Daoy (cell line): ENCODE measurements around the gene FFAR4. TPM values are rescaled to one million over a fixed set of nuclear protein-coding genes. Genes with fewer than 3 reads are reported as not detected.

Source experiments
- DNase-seq: peaks from one replicate; pipeline ENCODE4 v3.0.0-alpha.2; 2015; ENCODE audit warnings: low read depth
- total RNA-seq: library from RNA; depleted of rRNA; stranded (reverse); fragments of >200 nt; shearing (Covaris generic); gene quantifications from 2 replicates; pipeline ENCODE4 v1.2.3, GENCODE V29; 2014

The FFAR4 gene
- total RNA-seq, 1 experiment from 2014 or later, result not detected

DNA sequence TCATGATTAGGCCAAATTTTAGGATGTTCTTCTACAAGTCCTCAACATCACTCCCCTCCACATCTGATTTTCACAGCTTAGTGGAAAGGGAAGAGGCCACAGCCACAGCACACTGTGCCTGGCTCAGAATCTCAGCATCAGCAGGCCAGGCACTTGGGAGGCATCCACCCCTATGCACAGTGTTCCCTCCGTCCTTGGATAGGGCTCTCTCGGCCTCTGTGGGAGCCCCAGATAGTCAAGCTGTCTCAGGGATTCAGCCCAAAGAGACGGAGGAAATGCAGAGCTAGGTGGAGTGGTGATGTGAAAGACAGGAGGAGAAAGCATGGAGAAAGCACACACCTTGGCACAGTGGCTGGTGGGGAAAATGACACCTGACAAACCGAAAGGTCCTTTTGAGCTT lies 33.3 kb downstream of the FFAR4 start:
- no peak for DNase-seq

DNA sequence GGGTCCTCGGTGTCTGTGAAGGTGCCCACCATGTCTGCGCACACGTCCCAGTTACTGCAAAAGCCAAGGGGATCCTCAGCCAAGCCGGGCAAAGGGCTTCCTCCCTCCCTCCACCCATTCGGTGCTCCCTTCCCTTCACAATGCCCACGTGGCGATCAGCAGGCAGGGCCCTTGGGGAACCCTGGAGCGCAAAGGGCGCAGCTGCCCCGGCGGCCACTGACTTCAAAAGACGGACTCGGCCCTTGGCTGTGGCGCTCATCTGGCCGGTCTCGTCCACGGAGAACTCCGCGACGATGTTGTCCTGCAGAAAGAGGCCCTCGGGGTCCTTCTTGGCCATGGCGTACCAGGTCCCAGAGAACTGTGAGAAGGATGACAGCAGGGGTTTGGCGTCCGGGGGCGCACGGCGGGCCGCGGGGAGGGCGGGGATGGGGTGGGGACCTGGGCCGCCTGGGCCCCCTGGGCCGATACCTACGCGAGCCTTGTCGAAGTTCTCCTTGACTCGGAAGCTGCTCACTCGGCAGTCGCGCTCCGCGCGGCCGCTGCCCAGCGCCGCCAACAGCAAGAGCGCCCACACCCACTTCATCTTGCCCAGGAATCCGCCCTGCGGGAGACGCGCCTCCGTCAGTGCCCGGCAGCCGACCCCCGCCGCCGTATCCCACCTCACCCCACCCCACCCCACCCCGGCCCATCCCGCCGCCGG lies 34.1 kb downstream of the FFAR4 start:
- no peak for DNase-seq

DNA sequence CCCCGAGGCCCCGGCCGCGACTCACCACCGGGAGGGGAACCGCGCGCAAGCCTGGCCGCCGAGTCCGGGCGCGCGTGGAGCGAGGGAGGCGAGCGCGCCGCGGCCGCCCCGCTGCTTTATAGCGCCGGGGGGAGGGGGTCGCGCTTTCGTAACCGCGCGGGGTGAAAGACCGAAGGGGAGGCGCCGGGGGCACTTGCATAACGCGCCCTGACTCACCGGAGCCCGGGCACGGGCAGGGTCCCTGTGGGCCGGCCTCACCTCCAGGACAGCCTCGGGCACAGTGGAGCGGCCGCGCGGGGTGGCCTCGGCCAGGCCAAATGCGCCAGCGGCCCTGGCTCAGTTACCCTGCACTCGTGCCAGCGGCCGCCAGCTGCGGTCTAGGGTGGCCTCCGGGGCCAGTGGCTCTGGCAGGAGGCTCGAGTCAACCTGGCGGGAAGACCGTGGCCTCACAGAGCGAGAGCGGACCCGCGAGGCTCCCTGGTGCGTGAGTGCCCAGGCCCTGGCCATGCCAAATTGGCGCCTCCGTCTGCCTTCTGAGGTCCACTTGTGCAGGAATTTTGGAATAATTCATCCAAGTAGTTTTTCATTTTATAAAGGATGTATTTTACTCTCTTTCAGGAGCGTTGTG lies 34.8 kb downstream of the FFAR4 start, which contains the start of gene RBP4:
RBP4 (minus strand) TSS at position 90 of the 628 bp plus-strand sequence. CDS start 207 bp downstream, outside the sequence.
- no peak for DNase-seq

DNA sequence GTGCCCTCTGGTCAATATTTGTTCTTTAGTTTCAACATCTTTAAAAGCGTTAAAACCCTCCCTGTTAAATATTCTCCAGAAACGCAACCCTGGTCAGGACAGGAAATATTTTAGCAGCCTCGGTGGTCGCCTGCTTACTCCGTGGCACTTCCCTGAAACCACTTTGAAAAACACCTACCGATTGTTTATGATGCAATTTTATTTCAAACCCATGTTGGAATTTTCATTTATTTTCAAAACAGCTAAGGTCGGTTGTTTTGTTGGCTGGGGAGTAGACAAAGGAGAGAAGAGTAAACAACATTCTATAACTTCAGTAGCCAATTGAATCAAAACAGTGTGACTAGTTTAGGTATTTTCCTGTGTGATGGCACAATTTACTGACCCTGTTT lies 35.3 kb downstream of the FFAR4 start:
- no peak for DNase-seq

DNA sequence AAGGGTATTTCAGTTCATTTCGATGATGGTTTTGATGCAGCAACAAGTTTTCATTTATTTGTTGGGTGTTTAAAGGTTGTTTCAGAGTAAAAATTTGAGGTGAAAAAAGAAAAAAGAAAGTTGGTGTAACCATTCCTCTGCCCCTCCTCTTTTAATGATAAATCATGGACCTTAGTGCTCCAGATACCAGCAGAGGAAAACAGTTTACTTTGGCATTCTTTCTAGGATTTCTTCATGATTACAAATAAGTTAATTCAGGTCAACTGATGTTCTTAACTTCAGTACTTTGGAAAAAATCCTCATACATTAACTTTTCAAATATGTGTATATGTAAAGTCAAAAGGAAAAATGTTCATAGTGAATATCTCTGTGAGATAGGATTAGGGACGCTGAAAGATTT lies 36.6 kb downstream of the FFAR4 start:
- no peak for DNase-seq

DNA sequence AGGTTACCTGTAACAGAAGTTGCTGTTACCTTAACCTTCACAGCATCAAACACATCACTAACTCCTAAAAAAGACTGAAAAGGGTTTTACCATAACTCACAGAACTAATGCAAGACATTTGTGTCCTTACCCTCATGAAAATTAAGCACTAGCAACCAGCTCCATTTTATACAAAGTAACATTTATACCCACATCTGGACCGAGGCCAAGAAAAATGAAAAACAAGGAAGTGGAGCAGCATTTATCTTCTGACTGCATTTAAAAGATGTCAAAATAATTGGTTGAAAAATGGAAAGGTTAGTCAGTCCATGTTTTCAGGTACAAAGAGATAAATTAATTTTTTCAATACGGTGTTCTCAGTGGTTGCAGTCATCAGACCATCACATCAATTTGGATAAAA lies 37.7 kb downstream of the FFAR4 start:
- DNase-seq, result no peak

DNA sequence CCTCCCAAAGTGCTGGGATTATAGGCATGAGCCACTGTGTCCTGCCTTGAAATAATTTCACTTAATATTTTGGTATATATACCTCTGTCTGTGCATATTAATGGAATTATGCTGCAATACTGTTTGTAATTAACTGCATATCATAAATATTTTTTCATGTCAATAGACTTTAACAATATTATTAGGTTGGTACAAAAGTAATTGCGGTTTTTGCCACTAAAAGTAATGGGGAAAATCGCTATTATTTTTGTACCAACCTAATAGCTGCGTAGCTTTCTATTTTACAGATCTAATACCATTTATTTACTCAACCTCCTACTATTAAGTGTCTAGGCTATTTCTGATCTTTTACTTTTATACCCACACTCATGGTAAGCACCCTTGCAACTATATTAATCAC lies 42.0 kb downstream of the FFAR4 start:
- DNase-seq, result no peak

DNA sequence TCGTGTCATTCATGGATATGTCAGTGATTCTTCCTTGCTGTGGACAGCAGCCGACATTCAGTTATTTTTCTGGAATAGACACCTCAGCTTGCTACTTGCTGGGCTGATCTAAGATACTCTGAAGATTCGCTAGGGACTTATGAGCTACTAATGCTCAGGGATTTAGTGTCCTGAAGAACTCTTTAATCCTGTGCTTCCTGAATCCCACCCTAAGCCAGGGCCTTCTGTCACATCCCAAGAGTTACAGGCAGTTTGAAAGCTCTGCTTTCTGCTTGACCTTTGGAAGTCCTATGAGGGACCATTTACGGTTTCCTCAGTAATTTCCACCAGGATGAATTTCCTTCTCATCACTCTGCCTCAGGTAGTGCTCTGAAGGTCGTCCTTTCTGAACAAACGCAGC lies 45.8 kb downstream of the FFAR4 start, which contains the start of gene PDE6C:
PDE6C (plus strand) TSS at position 227 of the 400 bp plus-strand sequence. CDS start 189 bp downstream, outside the sequence.
- no peak for DNase-seq

DNA sequence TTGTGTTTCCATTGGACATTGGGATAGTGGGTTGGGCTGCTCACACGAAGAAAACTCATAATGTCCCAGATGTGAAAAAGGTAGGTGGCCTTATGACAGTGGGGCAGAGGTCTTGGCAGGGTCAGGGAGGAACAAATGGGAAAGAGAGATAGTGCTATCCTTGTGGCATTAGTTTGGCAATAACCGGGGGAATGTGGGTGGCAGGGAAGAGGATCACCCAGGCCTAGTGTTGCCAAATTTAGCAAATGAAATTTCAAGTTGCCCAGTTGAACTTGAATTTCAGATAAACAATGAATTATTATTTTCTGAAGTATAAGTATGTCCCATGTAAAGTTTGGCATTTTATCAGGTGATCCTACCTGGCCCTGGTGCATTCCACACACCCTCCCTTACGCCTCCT lies 46.7 kb downstream of the FFAR4 start:
- DNase-seq, result no peak

DNA sequence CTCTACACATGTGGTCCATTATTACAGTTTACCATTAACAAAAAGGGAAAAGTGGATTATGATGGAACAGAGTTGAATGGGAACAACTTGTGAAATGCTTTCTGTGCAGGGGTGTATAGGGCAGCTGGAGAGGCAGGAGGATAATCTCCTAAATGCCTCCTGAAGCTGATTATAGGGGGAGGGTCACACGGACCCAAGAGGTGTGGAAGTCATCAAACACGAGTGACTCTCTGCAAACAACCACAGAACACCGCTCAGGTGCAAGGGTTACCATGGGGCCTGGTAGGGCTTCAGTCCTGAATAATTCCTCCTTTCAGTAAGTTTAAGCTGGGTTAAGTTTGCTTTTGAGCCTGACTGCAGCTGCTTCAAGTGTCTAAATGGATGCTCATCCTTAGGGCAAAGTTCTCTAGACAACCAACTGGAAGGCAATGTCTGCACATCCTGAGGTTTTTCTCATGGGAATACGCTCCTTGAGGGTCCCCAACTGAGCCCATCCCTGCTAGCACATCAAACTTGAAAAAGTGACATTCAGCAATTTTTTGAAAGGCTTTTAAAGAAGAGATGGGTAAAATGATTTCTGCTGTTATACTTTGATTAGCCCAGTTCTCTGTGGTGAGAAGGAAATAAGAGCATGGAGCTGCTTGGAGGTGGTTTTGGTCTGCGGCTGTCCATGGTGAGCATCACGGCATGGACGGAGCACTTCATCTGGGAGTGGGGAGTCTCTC lies 47.8 kb downstream of the FFAR4 start:
- no peak for DNase-seq

DNA sequence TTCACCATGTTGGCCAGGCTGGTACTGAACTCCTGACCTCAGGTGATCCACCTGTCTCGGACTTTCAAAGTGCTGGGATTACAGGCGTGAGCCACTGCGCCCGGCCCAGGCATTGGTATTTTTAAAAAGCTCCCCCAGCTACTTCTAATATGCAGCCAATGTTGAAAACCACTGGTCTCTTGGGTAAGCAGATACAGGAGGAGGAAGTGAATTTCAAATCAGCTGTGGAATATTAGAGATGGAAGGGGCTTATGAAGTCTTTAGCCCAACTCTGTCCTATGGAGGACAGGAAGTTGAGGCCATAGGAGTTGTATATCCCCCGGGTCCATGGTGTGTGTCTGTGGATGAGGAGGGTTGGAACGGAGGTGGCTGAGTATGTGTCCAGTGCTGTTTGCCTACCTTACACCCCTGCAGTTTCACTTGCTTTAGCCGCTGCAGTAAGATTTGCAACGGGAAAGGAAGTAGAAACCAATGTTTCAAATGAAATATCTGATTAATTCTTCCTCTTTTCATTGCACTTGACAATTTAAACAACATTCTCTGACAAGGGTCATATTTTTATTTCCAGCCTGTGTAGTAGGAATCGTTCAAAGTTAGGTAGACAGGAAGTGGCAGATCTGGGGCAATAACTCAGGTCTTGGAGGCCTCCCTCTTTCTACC lies 49.2 kb downstream of the FFAR4 start:
- no peak for DNase-seq

DNA sequence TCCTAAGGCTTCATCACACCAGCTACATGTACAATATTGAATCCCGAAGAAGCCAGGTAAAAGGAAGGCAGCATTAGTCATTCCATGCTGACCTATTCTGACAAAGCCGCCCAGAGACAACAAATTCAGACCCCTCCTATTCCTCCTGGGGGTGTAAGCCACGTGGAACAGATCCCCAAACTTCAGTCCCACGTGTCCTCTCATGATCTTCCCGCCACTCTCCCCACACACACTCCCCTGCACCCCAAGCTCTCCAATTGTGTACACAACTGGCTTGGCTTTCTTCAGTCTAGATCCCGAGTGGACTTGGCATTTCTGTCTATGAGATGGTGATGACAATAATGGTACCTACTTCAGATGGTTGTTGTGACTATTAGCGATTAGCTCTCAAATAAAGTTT lies 54.5 kb downstream of the FFAR4 start:
- no peak for DNase-seq

DNA sequence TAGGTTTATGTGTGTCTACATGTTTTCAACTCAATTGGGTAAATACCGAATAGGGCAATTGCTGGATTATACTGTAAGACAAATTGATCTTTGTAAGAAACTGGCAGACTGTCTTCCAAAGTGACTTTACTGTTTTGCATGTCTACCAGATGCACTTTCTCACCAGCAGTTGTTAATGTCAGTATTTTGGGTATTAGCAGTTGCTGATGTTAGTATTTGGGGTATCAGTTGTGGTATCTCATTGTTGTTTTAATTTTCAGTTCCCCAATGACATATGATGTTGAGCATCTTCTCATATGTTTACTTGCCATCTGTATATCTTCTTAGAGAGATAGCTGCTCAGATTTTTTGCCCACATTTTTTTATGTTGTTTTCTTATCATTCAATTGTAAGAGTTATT lies 56.5 kb downstream of the FFAR4 start:
- no peak for DNase-seq

DNA sequence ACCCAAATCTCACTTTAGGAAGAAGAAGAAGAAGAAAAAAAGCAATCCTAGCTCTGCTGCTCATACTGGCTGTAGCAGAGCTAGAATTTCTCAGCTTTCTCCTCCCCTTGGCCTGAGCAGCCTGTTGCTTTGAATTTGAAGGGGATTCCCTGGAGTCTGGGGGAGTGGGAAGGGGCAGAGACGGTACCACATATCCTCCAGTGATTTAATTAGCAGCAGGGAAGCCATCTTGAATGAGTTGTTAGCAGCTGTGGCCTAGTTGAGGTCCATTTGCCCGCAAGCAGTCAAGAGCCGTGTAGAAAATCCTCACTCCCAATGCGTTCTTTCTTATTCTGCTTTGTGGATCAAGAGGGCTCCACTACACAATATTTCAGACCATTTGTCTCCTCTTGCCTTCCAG lies 62.4 kb downstream of the FFAR4 start:
- no peak for DNase-seq

DNA sequence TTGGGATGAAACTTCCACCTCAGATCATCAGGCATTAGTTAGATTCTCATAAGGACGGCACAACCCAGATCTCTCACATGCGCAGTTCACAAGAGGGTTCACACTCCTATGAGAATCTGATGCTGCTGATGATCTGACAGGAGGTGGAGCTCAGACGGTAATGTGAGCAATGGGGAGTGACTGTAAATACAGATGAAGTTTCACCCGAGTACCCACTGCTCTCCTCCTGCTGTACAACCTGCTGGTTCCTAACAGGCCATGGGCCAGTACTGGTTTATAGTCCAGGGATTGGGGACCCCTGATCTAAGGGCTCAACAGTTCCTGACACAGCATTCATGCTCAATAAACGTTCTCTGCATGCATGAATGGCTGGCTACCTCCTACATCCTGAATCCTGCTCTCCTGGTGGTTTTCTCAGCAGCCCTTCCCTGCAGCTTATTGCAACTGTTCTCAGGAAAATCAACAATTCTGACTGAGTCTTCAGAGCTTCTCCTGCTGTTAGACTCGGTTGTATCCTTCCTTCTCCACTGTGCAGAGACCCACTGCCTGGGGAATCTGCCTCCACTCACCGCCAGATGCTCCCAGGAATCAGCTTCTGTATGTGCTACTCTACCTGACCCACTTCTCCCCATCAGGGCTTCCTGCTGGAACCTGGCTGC lies 63.3 kb downstream of the FFAR4 start:
- no peak for DNase-seq

DNA sequence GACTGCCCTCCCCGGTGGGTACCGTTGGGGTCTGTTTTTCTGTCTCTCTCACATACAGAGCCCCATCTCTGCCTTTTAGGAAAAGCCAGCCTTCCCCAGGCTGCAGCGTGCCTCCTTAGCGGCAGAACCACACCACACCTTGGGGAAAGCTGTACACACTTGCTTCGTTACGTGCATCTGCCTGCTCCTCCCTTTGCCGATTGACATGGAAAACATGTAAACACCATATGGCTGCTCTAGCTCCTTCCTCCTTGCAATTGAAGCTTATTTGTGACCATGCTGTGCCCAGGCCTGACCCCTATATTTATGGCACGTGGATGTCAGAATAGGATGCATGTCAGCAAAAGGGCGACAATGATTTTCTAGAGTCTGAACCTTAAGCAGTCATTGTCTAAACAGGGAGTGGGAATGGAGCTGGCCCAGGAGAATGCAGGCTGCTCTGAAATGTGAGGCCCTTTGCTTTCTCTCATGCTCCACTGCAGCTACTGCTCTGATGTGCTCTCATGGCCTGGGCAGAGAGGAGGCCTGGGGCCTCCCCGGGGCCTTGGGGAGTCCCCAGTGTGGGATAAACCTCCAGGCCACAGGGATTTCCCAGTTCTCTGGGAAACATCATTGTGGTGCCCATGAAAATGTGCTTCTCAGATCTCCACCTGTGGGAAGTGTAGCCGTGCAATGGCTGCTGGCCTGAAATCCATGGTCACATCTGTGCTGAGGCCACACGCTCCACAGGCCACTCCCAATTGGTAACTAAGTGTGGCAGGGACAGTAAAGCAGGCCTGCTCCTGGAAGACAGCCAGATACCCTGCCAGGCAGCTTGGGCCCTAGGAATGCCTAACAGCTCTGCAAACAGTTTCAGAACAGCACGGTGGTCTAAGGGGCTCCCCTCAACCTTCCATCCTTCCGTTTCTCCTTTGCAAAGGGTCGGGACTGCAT lies 64.4 kb downstream of the FFAR4 start:
- DNase-seq, result no peak
